ENCODE measurements around the gene BRD3.

DNA sequence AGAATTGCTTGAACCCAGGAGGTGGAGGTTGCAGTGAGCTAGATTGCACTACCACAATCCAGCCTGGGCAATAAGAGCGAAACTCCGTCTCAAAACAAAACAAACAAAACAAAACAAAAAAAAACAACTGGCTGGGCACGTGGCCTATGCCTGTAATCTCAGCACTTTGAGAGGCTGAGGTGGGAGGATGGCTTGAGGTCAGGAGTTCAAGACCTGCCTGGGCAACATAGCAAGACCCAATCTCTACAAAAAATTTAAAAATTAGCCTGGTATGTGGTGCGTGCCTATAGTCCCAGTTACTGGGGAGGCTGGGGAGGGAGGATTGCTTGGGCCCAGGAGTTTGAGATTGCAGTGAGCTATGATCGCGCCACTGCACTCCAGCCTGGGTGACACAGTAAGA is 44.7 kb upstream of the BRD3 start:
- no peak for TF ChIP-seq POLR2A (IDR thresholded peaks at IDR 0.05; ENCODE audit: low read depth, low read length)
- TF ChIP-seq POLR2AphosphoS5 (IDR thresholded peaks at IDR 0.05; ENCODE audit: low read depth, low read length): no peak

Measured in GM12892 (cell line).